Adrenal gland (tissue), 12 donors: ENCODE data around the gene ZNF568. TPM values are rescaled to one million over a fixed set of nuclear protein-coding genes. Genes with fewer than 3 reads are reported as not detected.

ENCODE experiments used
- DNase-seq, 7 donors: peaks; one replicate each; pipeline ENCODE4 v3.0.0-alpha.2; 2019 to 2020
- H3K27ac ChIP-seq, 5 donors: fragments of 200-600 bp; sonication (generic) in 4 of 5; 1 replicate in 3 of 5; 2 replicates in 2 of 5; pipeline versions ENCODE4 v1.5.1 to v1.8.0; 2016 to 2020; ENCODE audit warnings: mild to moderate bottlenecking in 1 of 5
- H3K27me3 ChIP-seq: fragments of 200-600 bp; 2 replicates; pipeline ENCODE4 v1.8.0; 2021
- H3K36me3 ChIP-seq, 2 donors: fragments of 200-600 bp; replicated peaks in 1 of 2; 1 replicate in 1 of 2; 2 replicates in 1 of 2; pipeline versions ENCODE4 v1.5.1 to v1.8.0; 2018 to 2022
- H3K4me1 ChIP-seq, 2 donors: fragments of 200-600 bp; replicated peaks in 1 of 2; 1 replicate in 1 of 2; 2 replicates in 1 of 2; pipeline versions ENCODE4 v1.5.1 to v1.8.0; 2018 to 2021
- H3K4me3 ChIP-seq, 4 donors: fragments of 200-600 bp; sonication (generic) in 3 of 4; one replicate each; pipeline ENCODE4 v1.5.1; 2016 to 2018
- H3K9me3 ChIP-seq, 3 donors: fragments of 200-600 bp; sonication (generic) in 1 of 3; replicated peaks in 1 of 3; 1 replicate in 2 of 3; 2 replicates in 1 of 3; pipeline versions ENCODE4 v1.5.1 to v1.8.0; 2016 to 2021
- CTCF ChIP-seq, 6 experiments: fragments of 450-650 bp in 4 of 6; fragments of 200-600 bp in 2 of 6; sonication (generic) in 1 of 6; IDR thresholded peaks; 1 replicate in 5 of 6; 2 replicates in 1 of 6; pipeline versions ENCODE4 v1.5.1 to v1.8.0; 2016 to 2021; ENCODE audit warnings: antibody characterized with exemption in 6 of 6, mild to moderate bottlenecking in 2 of 6, moderate library complexity in 1 of 6
- POLR2A ChIP-seq, 2 donors: fragments of 450-650 bp; IDR thresholded peaks; one replicate each; pipeline ENCODE4 v1.6.1; 2017; ENCODE audit warnings: antibody characterized with exemption in 2 of 2, mild to moderate bottlenecking in 2 of 2, moderate library complexity in 1 of 2
- WGBS, 4 donors: extraction: QIAGEN DNeasy Blood & Tissue Kit in 2 of 4; methylation state at CpG; one replicate each; pipeline versions ENCODE4 v1.1.5 to v1.1.7; 2013 to 2017; 5-methylcytosine and 5-hydroxymethylcytosine counted together
- intact Hi-C, 2 donors: fragments of 100-400 bp; cut with DNase I; formaldehyde crosslinking; loops; one replicate each; pipeline versions ENCODE4 v1.14.1 to v1.15.0; 2022 to 2023
- polyA plus RNA-seq, 3 donors: library from polyadenylated mRNA; stranded (reverse); fragments of 200-250 nt in 2 of 3; fragments of 350-450 nt in 1 of 3; fragmentation: Illumina TruSeq in 1 of 3; extraction: RNeasy Lipid Tissue Mini Kit (QIAGEN cat#74804) in 1 of 3; gene quantifications; one replicate each; pipeline ENCODE4 v1.2.3, GENCODE V29; 2013 to 2014
- total RNA-seq, 9 donors: library from RNA; depleted of rRNA in 4 of 9; stranded (reverse); fragments of >200 nt in 4 of 9; fragments of 120-200 nt in 1 of 9; fragmentation: NEBNext Ultra II Directional in 1 of 9; extraction: Animal tissue kit (Norgen Biotek cat#: 25700) in 1 of 9; gene quantifications; one replicate each; pipeline versions ENCODE4 v1.1.0 to v1.2.4, GENCODE V29; 2013 to 2023
- donor health status: healthy with polysubstance abuse.
- donor health status: Bipolar disorder and iron deficiency.
- donor health status: DM: yes; HTN: yes; CAD: no.
- donor health status: DM: no; HTN: no; CAD: no.
- donor health status: DM: no; HTN: no; CAD: no.
- donor health status: DM: yes; HTN: yes; CAD: no.

ZNF568 gene
- total and polyA plus RNA-seq, 12 donors: 4.5 to 23.8 (median 15.3) TPM

DNA sequence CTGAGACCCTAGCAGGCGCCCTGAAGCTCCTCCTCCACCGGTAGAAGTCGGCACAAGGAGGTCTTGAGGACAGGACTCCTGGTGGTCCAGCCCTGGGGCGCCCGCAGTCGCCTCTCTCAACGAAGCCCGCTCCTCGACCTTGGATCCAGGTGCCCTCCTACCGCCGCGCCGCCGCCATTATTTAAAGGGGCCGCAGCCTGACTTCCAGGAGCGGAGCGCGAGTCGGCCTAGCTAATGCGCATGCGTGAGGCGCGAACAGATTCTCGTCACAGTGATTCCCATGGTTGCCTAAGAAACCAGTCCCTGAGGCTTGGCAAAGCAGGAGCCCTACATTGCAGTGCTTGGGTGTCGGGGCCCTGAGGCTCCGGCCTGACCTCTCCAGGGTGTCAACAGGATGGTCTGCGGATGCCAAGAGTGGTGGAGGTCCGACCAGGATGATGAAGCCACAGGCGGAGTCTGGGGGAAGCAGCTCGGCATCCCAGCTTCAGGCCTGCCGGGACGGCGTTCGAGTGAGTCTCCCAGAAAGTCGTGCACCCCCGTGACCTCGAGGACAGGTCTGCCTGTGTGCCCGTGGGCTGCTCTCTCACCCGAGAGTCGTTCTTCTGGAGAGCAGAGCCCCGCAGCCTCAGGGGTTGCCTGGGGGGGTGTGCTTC, 96.1 kb downstream of the ZNF568 start:
- H3K4me1 ChIP-seq: no peaks in the 10 kb centered on the region
- intact Hi-C loops: no loop called here
- TF ChIP-seq POLR2A (IDR thresholded peaks at IDR 0.05) (no peak), CTCF (IDR thresholded peaks at IDR 0.05) (no peak)
- no peaks in the 10 kb centered on the region for H3K9me3 ChIP-seq
- no peaks in the 10 kb centered on the region for H3K27me3 ChIP-seq
- 94 to 96% (median 96%) methylated on average over 28 to 41 of the region's 41 CpGs for WGBS, 4 donors
- no peak overlapping the region for H3K27ac ChIP-seq
- DNase-seq: no peak
- no peak overlapping the region for H3K4me3 ChIP-seq
- no peaks in the 10 kb centered on the region for H3K36me3 ChIP-seq

DNA sequence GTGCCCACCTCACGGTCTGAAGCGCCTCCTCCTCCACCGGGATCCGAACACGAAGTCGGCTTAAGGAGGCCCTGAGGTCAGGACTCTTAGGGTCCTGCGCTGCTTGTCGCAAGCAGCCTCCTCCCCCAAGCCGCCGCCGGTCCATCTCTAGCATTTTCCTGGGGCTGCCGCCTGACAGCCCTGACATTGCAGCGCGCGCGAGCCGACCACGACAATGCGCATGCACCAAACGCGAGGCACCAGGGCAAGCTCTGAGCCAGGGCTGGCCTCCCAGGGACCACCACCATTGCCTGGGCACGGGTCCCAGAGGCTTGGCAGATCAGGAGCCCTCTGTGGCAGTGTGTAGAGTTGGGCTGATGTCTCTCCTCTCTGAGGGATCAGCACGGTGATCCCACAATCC, 98.3 kb downstream of the ZNF568 start:
- TF ChIP-seq CTCF (IDR thresholded peaks at IDR 0.05): no peak
- no peak for TF ChIP-seq POLR2A (IDR thresholded peaks at IDR 0.05)
- Histone ChIP-seq H3K36me3 (no peaks in the 10 kb centered on the region), H3K9me3 (no peaks in the 10 kb centered on the region), H3K4me3 (no peak overlapping the region), H3K27ac (no peak overlapping the region), H3K4me1 (no peaks in the 10 kb centered on the region), H3K27me3 (no peaks in the 10 kb centered on the region)
- 90 to 97% (median 95%) methylated on average over 16 to 23 of the region's 23 CpGs for WGBS, 4 donors
- intact Hi-C loops: no loop called here
- DNase-seq: no peak

DNA sequence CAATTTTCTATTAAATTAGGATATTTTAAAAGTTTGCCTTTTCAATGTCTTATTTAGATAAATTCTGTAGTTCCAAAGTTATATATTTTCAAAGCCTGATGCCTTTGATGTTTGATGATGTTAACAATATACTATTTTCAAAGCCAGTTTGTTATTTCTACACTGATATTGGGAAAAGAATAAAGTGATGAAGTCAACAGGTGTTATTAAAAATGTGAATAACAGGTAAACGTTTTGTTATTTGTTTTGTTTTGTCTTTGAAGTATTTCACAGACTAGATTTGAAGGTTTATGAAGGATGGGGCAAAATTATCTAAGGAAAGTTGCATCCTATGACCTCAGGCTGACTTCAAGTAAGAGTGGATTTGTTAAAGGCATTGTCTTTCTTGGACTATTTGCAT, 129.0 kb downstream of the ZNF568 start:
- 34 to 44% (median 39%) methylated on average over 1 of the region's 1 CpG for WGBS, 4 donors
- no peaks in the 10 kb centered on the region for H3K27me3 ChIP-seq
- H3K4me1 ChIP-seq: no peaks in the 10 kb centered on the region
- no peak for DNase-seq
- TF ChIP-seq CTCF (IDR thresholded peaks at IDR 0.05): no peak
- no peak for TF ChIP-seq POLR2A (IDR thresholded peaks at IDR 0.05)
- H3K9me3 ChIP-seq: peaks cover 0 to 12% (median 0%) of the 10 kb centered on the region in 3 donors
- intact Hi-C loops: no loop called here
- no peaks in the 10 kb centered on the region for H3K36me3 ChIP-seq
- no peak overlapping the region for H3K27ac ChIP-seq
- H3K4me3 ChIP-seq: no peak overlapping the region

Other genes starting within 250 kb of the ZNF568 start
- 10 to 100 TPM in 4 of 9 donors, 1 to 10 TPM in 5; 1.3 to 14.8 (median 9.6) TPM for gene ZNF461, start 249.5 kb upstream of the ZNF568 start, total RNA-seq
- gene ZNF461, start 249.5 kb upstream of the ZNF568 start, polyA plus RNA-seq: 10 to 100 TPM in 1 of 3 donors, 1 to 10 TPM in 2; 8.7 to 10.6 (median 9.7) TPM
- 1 to 10 TPM; 3.4 to 8.2 (median 5.2) TPM for gene ZNF567, start 228.7 kb upstream of the ZNF568 start, total RNA-seq
- gene ZNF567, start 228.7 kb upstream of the ZNF568 start, polyA plus RNA-seq: 1 to 10 TPM; 3.4 to 7.2 (median 6.0) TPM
- 10 to 100 TPM in 1 of 9 donors, 1 to 10 TPM in 8; 2.0 to 11.8 (median 4.0) TPM for gene ZNF850, start 143.5 kb upstream of the ZNF568 start, total RNA-seq
- 1 to 10 TPM in 1 of 3 donors, under 1 TPM in 2; 0.34 to 1.1 (median 0.97) TPM for gene ZNF850, start 143.5 kb upstream of the ZNF568 start, polyA plus RNA-seq
- gene ZNF790, start 77.9 kb upstream of the ZNF568 start, total RNA-seq: 10 to 100 TPM in 3 of 9 donors, 1 to 10 TPM in 6; 4.1 to 21.9 (median 8.8) TPM
- gene ZNF790, start 77.9 kb upstream of the ZNF568 start, polyA plus RNA-seq: 10 to 100 TPM in 1 of 3 donors, 1 to 10 TPM in 2; 2.7 to 10.3 (median 3.5) TPM
- 1 to 10 TPM; 1.1 to 7.4 (median 4.3) TPM for gene ZNF345, start 65.5 kb upstream of the ZNF568 start, total RNA-seq
- gene ZNF345, start 65.5 kb upstream of the ZNF568 start, polyA plus RNA-seq: 1 to 10 TPM; 3.2 to 5.4 (median 3.5) TPM
- 1 to 10 TPM; 3.3 to 6.2 (median 4.2) TPM for gene ZNF829, start within 50 bp of the ZNF568 start, total RNA-seq
- gene ZNF829, start within 50 bp of the ZNF568 start, polyA plus RNA-seq: 1 to 10 TPM in 1 of 3 donors, under 1 TPM in 2; 0.64 to 4.3 (median 0.97) TPM
- gene ZNF420, start 162.1 kb downstream of the ZNF568 start, total RNA-seq: 10 to 100 TPM in 7 of 9 donors, 1 to 10 TPM in 2; 7.7 to 20.6 (median 14.4) TPM
- 10 to 100 TPM in 1 of 3 donors, 1 to 10 TPM in 2; 3.0 to 10.6 (median 3.6) TPM for gene ZNF420, start 162.1 kb downstream of the ZNF568 start, polyA plus RNA-seq